Body of pancreas (tissue), 4 donors: Measurements from ENCODE around the gene OGT.

Experiments used
- CTCF ChIP-seq, 7 experiments: fragments of 450-650 bp in 4 of 7; fragments of 200-600 bp in 3 of 7; sonication (generic) in 3 of 7; IDR thresholded peaks; one replicate each; pipeline ENCODE4 v1.5.1; 2016 to 2019; ENCODE audit warnings: antibody characterized with exemption in 7 of 7
- POLR2A ChIP-seq, 3 donors: fragments of 450-650 bp; IDR thresholded peaks; one replicate each; pipeline ENCODE4 v1.6.1; 2016; ENCODE audit warnings: antibody characterized with exemption in 3 of 3, mild to moderate bottlenecking in 2 of 3

GRCh38 chrX:71496476-71496875 is 36.4 kb upstream of the OGT start:
- TF ChIP-seq CTCF (IDR thresholded peaks at IDR 0.05) (no peak), POLR2A (IDR thresholded peaks at IDR 0.05) (no peak)
